Uterus (tissue), 4 donors: ENCODE data around the gene SELENOO. TPM values are rescaled to one million over a fixed set of nuclear protein-coding genes. Genes with fewer than 3 reads are reported as not detected.

Experiments used
- DNase-seq, 2 donors: peaks; one replicate each; pipeline ENCODE4 v3.0.0-alpha.2; 2019 to 2020
- H3K27ac ChIP-seq, 2 donors: fragments of 200-600 bp; sonication (generic); 1 replicate in 1 of 2; 2 replicates in 1 of 2; pipeline ENCODE4 v1.5.1; 2016 to 2018
- H3K27me3 ChIP-seq, 2 donors: fragments of 200-600 bp; sonication (generic); one replicate each; pipeline ENCODE4 v1.5.1; 2018 to 2019; ENCODE audit warnings: control low read depth in 1 of 2
- H3K36me3 ChIP-seq, 2 donors: fragments of 200-600 bp; sonication (generic); one replicate each; pipeline ENCODE4 v1.5.1; 2019; ENCODE audit warnings: control low read depth in 1 of 2
- H3K4me1 ChIP-seq, 2 donors: fragments of 200-600 bp; sonication (generic); one replicate each; pipeline ENCODE4 v1.5.1; 2018 to 2019; ENCODE audit warnings: control low read depth in 1 of 2
- H3K4me3 ChIP-seq, 2 donors: fragments of 200-600 bp; sonication (generic); 1 replicate in 1 of 2; 2 replicates in 1 of 2; pipeline ENCODE4 v1.5.1; 2018 to 2019; ENCODE audit warnings: mild to moderate bottlenecking in 1 of 2
- H3K9me3 ChIP-seq, 2 donors: fragments of 200-600 bp; sonication (generic); one replicate each; pipeline ENCODE4 v1.5.1; 2019; ENCODE audit warnings: control low read depth in 1 of 2
- POLR2A ChIP-seq, 2 donors: fragments of 450-650 bp; IDR thresholded peaks; one replicate each; pipeline ENCODE4 v1.6.1; 2016; ENCODE audit warnings: antibody characterized with exemption in 2 of 2, mild to moderate bottlenecking in 1 of 2, moderate library complexity in 1 of 2
- intact Hi-C: fragments of 100-400 bp; cut with DNase I; formaldehyde crosslinking; loops from one replicate; pipeline ENCODE4 v1.15.1; 2023; ENCODE audit warnings: low total_unique reads
- total RNA-seq, 4 donors: library from RNA; depleted of rRNA in 3 of 4; stranded (reverse); fragments of >200 nt in 3 of 4; gene quantifications; one replicate each; pipeline versions ENCODE4 v1.1.0 to v1.2.4, GENCODE V29; 2014 to 2023
- TF ChIP-seq, protein P1 (sequence below), 4 experiments: fragments of 200-600 bp in 2 of 4; fragments of 450-650 bp in 2 of 4; sonication (generic) in 2 of 4; IDR thresholded peaks; one replicate each; pipeline ENCODE4 v1.5.1; 2016 to 2019; ENCODE audit warnings: antibody characterized with exemption in 4 of 4, mild to moderate bottlenecking in 2 of 4, moderate library complexity in 1 of 4
- donor health status: DM: yes; HTN: yes; CAD: no.

Gene SELENOO
- total RNA-seq, 4 donors from 2014 or later, result 1.5 to 22.1 (median 10.0) TPM

DNA sequence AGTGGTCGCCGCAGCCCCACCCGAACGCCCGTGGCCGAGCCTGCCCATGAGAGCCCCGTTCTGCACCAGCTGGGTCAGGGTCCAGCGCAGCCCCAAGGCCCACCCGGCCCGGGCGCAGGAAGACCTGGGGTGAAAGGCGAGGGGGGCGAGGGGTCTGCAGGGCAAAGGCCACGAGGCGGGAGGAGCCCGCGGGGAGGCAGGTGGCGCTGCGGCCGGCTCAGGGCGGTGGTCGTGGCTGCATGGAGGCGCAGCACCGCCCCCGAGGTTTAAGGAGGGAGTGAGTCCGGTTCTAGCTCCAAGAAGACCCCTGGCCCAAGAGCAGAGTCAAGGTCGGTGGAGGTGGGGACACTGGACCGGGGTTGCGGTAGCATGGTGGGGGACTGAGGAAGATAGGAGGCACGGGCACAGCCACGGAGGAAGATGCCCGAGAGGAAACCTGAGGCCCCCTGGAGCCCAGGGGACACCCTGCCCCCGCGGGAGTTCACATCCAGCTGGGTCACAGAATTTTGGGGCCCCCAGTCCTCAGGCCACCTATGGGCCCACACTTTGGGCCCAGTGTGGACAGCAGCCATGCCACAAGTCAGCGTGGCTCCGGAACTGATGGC, 50.8 kb downstream of the SELENOO start:
- Histone ChIP-seq H3K4me1 (peaks cover 6 to 10% of the 10 kb centered on the region in 2 donors), H3K9me3 (no peaks in the 10 kb centered on the region), H3K27me3 (no peaks in the 10 kb centered on the region), H3K36me3 (no peaks in the 10 kb centered on the region), H3K4me3 (peak overlapping the region; percentile 39 to 45), H3K27ac (peak overlapping the region; percentile 70 to 77)
- intact Hi-C loops, result loop anchor here (5.0 kb wide), 1 partner anchor 91 kb away; the partner anchor contains the start of gene PPP6R2
- no peak for TF ChIP-seq POLR2A (IDR thresholded peaks at IDR 0.05)
- TF ChIP-seq, protein P1, sequence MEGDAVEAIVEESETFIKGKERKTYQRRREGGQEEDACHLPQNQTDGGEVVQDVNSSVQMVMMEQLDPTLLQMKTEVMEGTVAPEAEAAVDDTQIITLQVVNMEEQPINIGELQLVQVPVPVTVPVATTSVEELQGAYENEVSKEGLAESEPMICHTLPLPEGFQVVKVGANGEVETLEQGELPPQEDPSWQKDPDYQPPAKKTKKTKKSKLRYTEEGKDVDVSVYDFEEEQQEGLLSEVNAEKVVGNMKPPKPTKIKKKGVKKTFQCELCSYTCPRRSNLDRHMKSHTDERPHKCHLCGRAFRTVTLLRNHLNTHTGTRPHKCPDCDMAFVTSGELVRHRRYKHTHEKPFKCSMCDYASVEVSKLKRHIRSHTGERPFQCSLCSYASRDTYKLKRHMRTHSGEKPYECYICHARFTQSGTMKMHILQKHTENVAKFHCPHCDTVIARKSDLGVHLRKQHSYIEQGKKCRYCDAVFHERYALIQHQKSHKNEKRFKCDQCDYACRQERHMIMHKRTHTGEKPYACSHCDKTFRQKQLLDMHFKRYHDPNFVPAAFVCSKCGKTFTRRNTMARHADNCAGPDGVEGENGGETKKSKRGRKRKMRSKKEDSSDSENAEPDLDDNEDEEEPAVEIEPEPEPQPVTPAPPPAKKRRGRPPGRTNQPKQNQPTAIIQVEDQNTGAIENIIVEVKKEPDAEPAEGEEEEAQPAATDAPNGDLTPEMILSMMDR (IDR thresholded peaks at IDR 0.05), result no peak
- DNase-seq, result no peak

DNA sequence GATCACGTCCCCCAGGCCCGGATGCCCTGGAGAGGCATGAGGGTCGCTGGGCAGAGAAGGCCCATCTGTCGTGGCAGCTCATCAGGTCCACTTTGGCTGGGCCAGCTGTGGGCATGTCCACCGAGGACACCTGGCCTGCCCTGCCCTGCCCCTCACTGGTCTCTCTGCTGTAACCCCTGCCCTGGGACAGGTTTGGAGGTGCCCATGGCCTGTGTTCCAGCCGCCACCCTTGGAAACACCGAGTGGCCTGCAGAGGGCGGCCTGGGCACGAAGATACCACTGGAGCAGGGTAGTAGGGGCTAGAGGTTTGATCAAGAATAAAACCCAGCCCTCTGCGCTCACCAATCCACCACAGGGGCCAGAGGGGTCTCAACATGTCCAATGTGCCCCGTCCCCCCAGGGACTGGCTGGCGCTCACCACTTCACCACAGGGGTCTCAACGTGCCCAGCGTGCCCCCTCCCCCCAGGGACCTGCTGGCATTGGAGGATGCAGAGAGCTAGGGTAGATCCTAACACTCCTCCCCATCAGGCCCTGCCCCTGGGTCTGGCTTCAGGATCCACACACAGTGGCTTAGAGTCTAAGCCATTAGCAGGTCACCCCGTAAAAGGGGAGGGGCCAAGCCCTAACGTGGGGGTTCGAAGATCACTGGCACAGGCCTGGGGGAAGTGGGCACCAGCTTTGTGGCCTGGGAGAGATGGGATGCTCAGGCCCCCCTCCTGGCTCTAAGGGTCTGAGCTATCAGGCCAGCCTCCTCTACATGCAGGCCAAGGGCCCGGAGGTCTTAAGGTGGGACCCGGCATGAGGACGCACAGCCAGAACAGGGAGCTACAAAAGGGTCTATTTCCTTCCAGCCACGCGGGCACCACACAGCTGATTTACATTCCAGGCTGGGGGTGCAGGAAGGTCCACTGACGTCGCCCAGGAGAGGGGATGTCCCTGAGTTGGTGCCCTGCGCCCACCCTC, 51.6 kb downstream of the SELENOO start:
- Histone ChIP-seq H3K27me3 (no peaks in the 10 kb centered on the region), H3K4me3 (no peak overlapping the region), H3K36me3 (no peaks in the 10 kb centered on the region), H3K4me1 (peaks cover 6 to 10% of the 10 kb centered on the region in 2 donors), H3K9me3 (no peaks in the 10 kb centered on the region), H3K27ac (peak overlapping the region; percentile 70 to 77)
- intact Hi-C loops, result loop anchor here (5.0 kb wide), 1 partner anchor 90 kb away; the partner anchor contains the start of gene PPP6R2
- TF ChIP-seq POLR2A (IDR thresholded peaks at IDR 0.05), result no peak
- TF ChIP-seq, protein P1 (IDR thresholded peaks at IDR 0.05), result peak; percentile 63 to 80 (median 70)
- peak; percentile 75 to 76 for DNase-seq

DNA sequence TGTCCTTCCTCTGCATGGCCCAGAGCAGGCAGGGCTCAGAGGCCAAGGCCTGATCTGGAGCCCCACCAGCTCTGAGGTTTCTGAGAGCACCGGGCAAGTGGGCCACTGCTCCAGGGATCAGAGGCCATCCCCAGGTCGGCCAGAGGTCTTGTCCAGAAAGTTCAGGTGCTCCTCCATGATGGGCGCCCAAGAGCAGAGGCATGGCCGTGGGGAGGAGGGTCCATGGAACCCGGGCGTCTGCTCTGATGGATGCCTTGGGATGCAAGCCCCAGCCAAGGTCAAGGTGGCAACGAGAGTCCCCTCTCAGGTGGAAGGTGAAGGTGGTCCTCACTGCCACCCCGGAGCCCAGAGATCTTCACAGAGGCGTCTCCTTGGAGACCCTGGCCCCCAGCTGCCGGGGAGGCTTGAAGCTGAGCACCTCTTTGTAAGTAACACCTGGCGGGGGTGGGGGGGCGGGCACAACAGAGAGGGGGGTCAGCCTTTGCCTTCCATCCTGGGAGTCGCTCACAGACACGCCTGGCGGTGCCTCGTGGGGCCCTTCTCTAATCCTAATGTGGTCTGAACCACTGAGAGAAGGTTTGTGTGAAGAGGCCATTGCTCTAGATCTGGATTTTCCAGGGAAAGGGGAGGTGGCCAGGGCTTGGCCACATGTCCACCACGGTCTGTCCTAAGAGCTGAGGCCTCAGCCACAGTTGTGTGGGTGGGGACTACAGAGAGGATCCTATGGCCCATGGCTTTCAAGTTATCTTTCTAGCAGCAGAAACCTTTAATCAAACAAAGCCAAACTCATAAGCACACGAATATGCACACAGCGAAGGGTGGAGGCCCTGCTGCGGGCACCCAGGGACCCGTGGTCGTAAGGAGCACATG, 52.5 kb downstream of the SELENOO start:
- no peak for DNase-seq
- intact Hi-C loops, result loop anchor here (5.0 kb wide), 1 partner anchor 89 kb away; the partner anchor contains the start of gene PPP6R2

DNA sequence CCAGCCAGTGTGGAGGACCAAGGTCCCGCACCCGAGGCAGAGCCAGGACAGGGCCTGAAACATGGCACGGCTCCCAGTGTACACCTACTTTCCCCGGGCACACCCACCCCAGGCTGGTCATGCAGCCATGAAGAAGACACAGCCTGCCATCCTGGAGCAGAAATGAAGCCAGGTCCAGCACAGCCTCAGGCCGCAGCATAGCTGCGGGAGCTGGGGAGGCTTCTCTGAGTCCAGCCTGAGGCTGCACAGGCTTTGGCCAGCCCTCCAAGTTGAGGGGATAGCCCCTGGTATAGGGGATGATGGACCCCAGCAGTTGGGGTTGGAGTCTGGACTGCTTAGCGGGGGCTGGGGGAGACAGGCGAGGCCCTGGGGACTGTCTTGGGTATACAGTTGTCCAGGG, 53.1 kb downstream of the SELENOO start:
- Histone ChIP-seq H3K36me3 (no peaks in the 10 kb centered on the region), H3K9me3 (no peaks in the 10 kb centered on the region), H3K4me3 (no peak overlapping the region), H3K27ac (no peak overlapping the region), H3K27me3 (no peaks in the 10 kb centered on the region), H3K4me1 (peaks cover 6 to 10% of the 10 kb centered on the region in 2 donors)
- DNase-seq, result no peak
- TF ChIP-seq, protein P1 (IDR thresholded peaks at IDR 0.05), result no peak
- no peak for TF ChIP-seq POLR2A (IDR thresholded peaks at IDR 0.05)
- intact Hi-C loops, result loop anchor here (5.0 kb wide), 1 partner anchor 88 kb away; the partner anchor contains the start of gene PPP6R2

More for the DNA sequence above, 52.5 kb downstream of the SELENOO start:
- TF ChIP-seq, protein P1 (IDR thresholded peaks at IDR 0.05), result no peak
- TF ChIP-seq POLR2A (IDR thresholded peaks at IDR 0.05), result no peak
- Histone ChIP-seq H3K36me3 (no peaks in the 10 kb centered on the region), H3K4me1 (peaks cover 6 to 10% of the 10 kb centered on the region in 2 donors), H3K27ac (no peak overlapping the region), H3K27me3 (no peaks in the 10 kb centered on the region), H3K4me3 (no peak overlapping the region), H3K9me3 (no peaks in the 10 kb centered on the region)
